Measurements from ENCODE around the gene RNF112. TPM values are rescaled to one million over a fixed set of nuclear protein-coding genes. Genes with fewer than 3 reads are reported as not detected.

The RNF112 gene
- total RNA-seq, 1 experiment from 2014 or later, result 0.81 TPM

DNA sequence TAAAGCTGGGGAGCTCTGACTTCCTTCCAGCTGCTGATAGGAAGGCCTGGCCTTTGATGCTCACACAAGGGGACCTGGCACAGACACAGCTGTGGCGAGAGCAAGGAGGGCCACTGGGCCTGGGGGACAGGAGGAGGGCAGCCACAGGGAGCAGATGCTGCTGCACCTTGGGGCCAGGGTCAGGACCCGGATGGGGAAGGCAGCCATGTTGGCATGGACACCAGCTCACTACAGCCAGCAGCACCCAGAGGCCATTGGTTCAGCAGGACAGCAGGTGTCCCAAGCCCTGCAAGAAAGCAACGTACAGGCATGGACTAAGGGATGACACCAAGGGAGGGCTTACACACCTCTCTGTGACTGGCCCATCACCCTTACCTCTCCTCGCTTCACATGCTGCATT is 8.0 kb upstream of the RNF112 start:
- Mint-ChIP-seq H3K36me3 (ENCODE audit: insufficient read depth in 1 of 3, low read depth in 3 of 3) (no peaks in the 10 kb centered on the region), H3K9me3 (no peaks in the 10 kb centered on the region), H3K27ac (no peak overlapping the region), H3K4me3 (no peak overlapping the region), H3K27me3 (ENCODE audit: low read depth) (no peaks in the 10 kb centered on the region; the same call in 1 of the 2 replicates), H3K4me1 (peaks cover 6 to 8% of the 10 kb centered on the region in 2 experiments)
- Histone ChIP-seq H2BK20ac (ENCODE audit: low read depth, low read length, poor library complexity, severe bottlenecking) (no peak overlapping the region), H4K5ac (ENCODE audit: insufficient read length, low read depth, low read length) (no peak overlapping the region), H4K20me1 (ENCODE audit: control insufficient read depth, insufficient read depth, insufficient read length) (no peaks in the 10 kb centered on the region), H2BK15ac (ENCODE audit: low read depth, low read length) (no peak overlapping the region), H3K18ac (ENCODE audit: insufficient read length, low read depth, low read length) (no peak overlapping the region), H3K27ac (ENCODE audit: insufficient read length, low read depth, low read length) (no peak overlapping the region), H3T11ph (ENCODE audit: low read length) (no peak overlapping the region), H3K79me1 (ENCODE audit: insufficient read depth, low read depth, low read length, poor library complexity, severe bottlenecking) (no peaks in the 10 kb centered on the region), H2BK120ac (ENCODE audit: low read depth, low read length, poor library complexity, severe bottlenecking) (no peak overlapping the region), H3K56ac (ENCODE audit: insufficient read length, low read depth, low read length) (no peak overlapping the region), H3K9ac (ENCODE audit: extremely low read depth, insufficient read length, low read length) (no peak overlapping the region), H3K4me2 (ENCODE audit: insufficient read depth, insufficient read length, low read length) (no peak overlapping the region), H3K9me3 (ENCODE audit: control insufficient read depth, low read depth, low read length) (no peaks in the 10 kb centered on the region), H4K91ac (ENCODE audit: insufficient read length, low read depth, low read length) (no peak overlapping the region), H2BK5ac (ENCODE audit: insufficient read length, low read length) (no peak overlapping the region), H3K79me2 (ENCODE audit: insufficient read depth, low read length) (no peaks in the 10 kb centered on the region), H4K8ac (replicated peaks; ENCODE audit: insufficient read length, low read depth, low read length) (no peak overlapping the region), H3K4me1 (ENCODE audit: insufficient read depth, low read length) (no peaks in the 10 kb centered on the region), H3K23me2 (ENCODE audit: insufficient read length, low read depth, low read length, poor library complexity, severe bottlenecking) (no peaks in the 10 kb centered on the region), H3K4ac (ENCODE audit: low read depth, low read length) (no peak overlapping the region), H2AFZ (ENCODE audit: low read length) (no peak overlapping the region), H2AK5ac (ENCODE audit: insufficient read length, low read length) (no peak overlapping the region), H3K27me3 (ENCODE audit: insufficient read depth, low read length) (no peaks in the 10 kb centered on the region), H3K14ac (ENCODE audit: insufficient read depth, low read length) (no peak overlapping the region; the same call in 1 of the 2 replicates), H2BK12ac (ENCODE audit: insufficient read length, low read depth, low read length) (no peak overlapping the region), H3K23ac (ENCODE audit: insufficient read length, low read depth, low read length) (no peak overlapping the region)
- TF ChIP-seq, protein P1, sequence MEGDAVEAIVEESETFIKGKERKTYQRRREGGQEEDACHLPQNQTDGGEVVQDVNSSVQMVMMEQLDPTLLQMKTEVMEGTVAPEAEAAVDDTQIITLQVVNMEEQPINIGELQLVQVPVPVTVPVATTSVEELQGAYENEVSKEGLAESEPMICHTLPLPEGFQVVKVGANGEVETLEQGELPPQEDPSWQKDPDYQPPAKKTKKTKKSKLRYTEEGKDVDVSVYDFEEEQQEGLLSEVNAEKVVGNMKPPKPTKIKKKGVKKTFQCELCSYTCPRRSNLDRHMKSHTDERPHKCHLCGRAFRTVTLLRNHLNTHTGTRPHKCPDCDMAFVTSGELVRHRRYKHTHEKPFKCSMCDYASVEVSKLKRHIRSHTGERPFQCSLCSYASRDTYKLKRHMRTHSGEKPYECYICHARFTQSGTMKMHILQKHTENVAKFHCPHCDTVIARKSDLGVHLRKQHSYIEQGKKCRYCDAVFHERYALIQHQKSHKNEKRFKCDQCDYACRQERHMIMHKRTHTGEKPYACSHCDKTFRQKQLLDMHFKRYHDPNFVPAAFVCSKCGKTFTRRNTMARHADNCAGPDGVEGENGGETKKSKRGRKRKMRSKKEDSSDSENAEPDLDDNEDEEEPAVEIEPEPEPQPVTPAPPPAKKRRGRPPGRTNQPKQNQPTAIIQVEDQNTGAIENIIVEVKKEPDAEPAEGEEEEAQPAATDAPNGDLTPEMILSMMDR (conservative IDR thresholded peaks at IDR 0.05), result no peak
- DNase-seq, result no peak
- no CpG with 5 or more reads among the region's 4 CpGs for WGBS (ENCODE audit: extremely low coverage, insufficient read length, low lambda C conversion rate)

Data from H9 (cell line).